ENCODE results near the gene FUS.

FUS gene

GRCh38 chr16:31187808-31188189 lies 7.9 kb downstream of the FUS start:
- no peak for TF ChIP-seq CTCF (IDR thresholded peaks at IDR 0.05; ENCODE audit: low read depth, low read length, missing control alignments)
- no peak for DNase-seq (ENCODE audit: low read depth)
- H3K4me3 ChIP-seq (ENCODE audit: low read depth, low read length): no peak overlapping the region

- no peak for DNase-seq (ENCODE audit: low read depth)
- H3K4me3 ChIP-seq (ENCODE audit: low read depth, low read length): no peak overlapping the region
- no peak for TF ChIP-seq CTCF (IDR thresholded peaks at IDR 0.05; ENCODE audit: low read depth, low read length, missing control alignments)
Measured at GRCh38 chr16:31188450-31189411, 8.8 kb downstream of the FUS start.

GRCh38 chr16:31189412-31189778 lies 9.5 kb downstream of the FUS start:
- no peak for TF ChIP-seq CTCF (IDR thresholded peaks at IDR 0.05; ENCODE audit: low read depth, low read length, missing control alignments)
- DNase-seq (ENCODE audit: low read depth): no peak
- H3K4me3 ChIP-seq (ENCODE audit: low read depth, low read length): no peak overlapping the region

- DNase-seq (ENCODE audit: low read depth): no peak
- no peak for TF ChIP-seq CTCF (IDR thresholded peaks at IDR 0.05; ENCODE audit: low read depth, low read length, missing control alignments)
- no peak overlapping the region for H3K4me3 ChIP-seq (ENCODE audit: low read depth, low read length)
Measured at GRCh38 chr16:31190061-31190460, 10.1 kb downstream of the FUS start.

- H3K4me3 ChIP-seq (ENCODE audit: low read depth, low read length): no peak overlapping the region
- no peak for TF ChIP-seq CTCF (IDR thresholded peaks at IDR 0.05; ENCODE audit: low read depth, low read length, missing control alignments)
- DNase-seq (ENCODE audit: low read depth): no peak
Measured at GRCh38 chr16:31190818-31191444, 11.0 kb downstream of the FUS start.

- no peak for TF ChIP-seq CTCF (IDR thresholded peaks at IDR 0.05; ENCODE audit: low read depth, low read length, missing control alignments)
- H3K4me3 ChIP-seq (ENCODE audit: low read depth, low read length): no peak overlapping the region
- no peak for DNase-seq (ENCODE audit: low read depth)
Measured at GRCh38 chr16:31191697-31192428, 11.9 kb downstream of the FUS start.

Data from GM12864 (cell line).